AG10803 (cell line): Measurements from ENCODE around the gene ZMYND12.
"Not testable (repeated sequence)": the region's sequence is repeated elsewhere in the genome, so short reads cannot be mapped to it uniquely, and the experiment has no call there.

Source experiments
- DNase-seq: peaks from one replicate; pipeline ENCODE4 v3.0.0; 2010; ENCODE audit warnings: low read depth
- H3K4me3 ChIP-seq: 2 replicates; pipeline ENCODE4 v1.5.1; 2011; ENCODE audit warnings: mild to moderate bottlenecking, low read length, control low read depth
- CTCF ChIP-seq: conservative IDR thresholded peaks from 2 replicates; pipeline ENCODE4 v1.5.1; 2011; ENCODE audit warnings: mild to moderate bottlenecking, low read length, control low read depth, inconsistent platforms

The ZMYND12 gene

GRCh38 chr1:42456010-42456753 is at the start of gene ZMYND12, which contains the start of gene PPCS:
Gene ZMYND12, minus strand, starts transcription at chr1:42456022. Its CDS starts 25 bp downstream, at chr1:42455997.
Gene PPCS, plus strand, starts transcription at chr1:42456543. Its CDS starts 23 bp downstream, at chr1:42456566.
- DNase-seq: peak; percentile 86
- 0 out of 2 replicates have a peak, but pooled peaks have one; percentile 2 for TF ChIP-seq CTCF
- H3K4me3 ChIP-seq: peak within 1 kb of the TSS; percentile 90

GRCh38 chr1:42504535-42505128 is 48.8 kb upstream of the ZMYND12 start:
- H3K4me3 ChIP-seq: no peak overlapping the region
- no peak for DNase-seq
- no peak for TF ChIP-seq CTCF

- not testable (repeated sequence) for DNase-seq, H3K4me3 ChIP-seq
These were observed 46.2 kb upstream of the ZMYND12 start for GRCh38 chr1:42502031-42502430.

GRCh38 chr1:42490237-42490636 is 34.4 kb upstream of the ZMYND12 start:
- TF ChIP-seq CTCF: no peak

GRCh38 chr1:42484382-42484781 is 28.6 kb upstream of the ZMYND12 start:
- peak; percentile 95 for DNase-seq
- H3K4me3 ChIP-seq: no peak overlapping the region
- no peak for TF ChIP-seq CTCF

More at GRCh38 chr1:42490237-42490636, 34.4 kb upstream of the ZMYND12 start:
- H3K4me3 ChIP-seq: no peak overlapping the region
- no peak for DNase-seq

GRCh38 chr1:42482635-42483153 is 26.9 kb upstream of the ZMYND12 start:
- no peak for TF ChIP-seq CTCF
- no peak overlapping the region for H3K4me3 ChIP-seq
- no peak for DNase-seq

- H3K4me3 ChIP-seq: no peak overlapping the region
- no peak for TF ChIP-seq CTCF
- DNase-seq: peak; percentile 5
These were observed 25.1 kb upstream of the ZMYND12 start for GRCh38 chr1:42480921-42481320.
